Common myeloid progenitor, CD34-positive (primary cell): ENCODE measurements around the gene MIS18A.

Experiments
- CTCF ChIA-PET: fragments of 350-600 bp; sonication (Branson Sonifier 250); formaldehyde crosslinking; loops from one replicate; lab custom pipeline; 2021; ENCODE audit warnings: antibody characterized with exemption; lab: Charles Lee
- POLR2A ChIA-PET: fragments of 350-600 bp; sonication (Branson Sonifier 250); formaldehyde crosslinking; loops from one replicate; lab custom pipeline; 2021; ENCODE audit warnings: antibody characterized with exemption; lab: Charles Lee
- DNase-seq, 3 donors: peaks; one replicate each; pipeline versions ENCODE4 v3.0.0 to v3.0.0-alpha.2; 2013
- H3K27ac ChIP-seq, 2 experiments: 1 replicate in 1 of 2; 2 replicates in 1 of 2; pipeline ENCODE4 v1.7.0; 2013; ENCODE audit warnings: inconsistent platforms in 2 of 2, low read length in 2 of 2, mild to moderate bottlenecking in 2 of 2, low read depth in 1 of 2, moderate library complexity in 1 of 2; ENCODE audit not compliant: severe bottlenecking in 2 of 2, insufficient read depth in 1 of 2, poor library complexity in 1 of 2
- H3K27me3 ChIP-seq, 5 experiments: replicated peaks in 2 of 5; 1 replicate in 3 of 5; 2 replicates in 2 of 5; pipeline versions ENCODE4 v1.6.1 to v1.7.0; 2013; ENCODE audit warnings: low read length in 4 of 5, mild to moderate bottlenecking in 2 of 5, moderate library complexity in 2 of 5, inconsistent platforms in 1 of 5; ENCODE audit not compliant: insufficient read depth in 5 of 5, control insufficient read depth in 4 of 5
- H3K36me3 ChIP-seq, 4 experiments: 1 replicate in 2 of 4; 2 replicates in 2 of 4; pipeline versions ENCODE4 v1.6.1 to v1.7.0; 2013; ENCODE audit warnings: low read length in 3 of 4, control low read depth in 1 of 4, mild to moderate bottlenecking in 1 of 4; ENCODE audit not compliant: control insufficient read depth in 4 of 4, insufficient read depth in 4 of 4
- H3K4me1 ChIP-seq, 4 experiments: 1 replicate in 3 of 4; 2 replicates in 1 of 4; pipeline versions ENCODE4 v1.6.1 to v1.7.1; 2013; ENCODE audit warnings: low read length in 3 of 4, mild to moderate bottlenecking in 3 of 4, control low read depth in 1 of 4, inconsistent platforms in 1 of 4, moderate library complexity in 1 of 4; ENCODE audit not compliant: control insufficient read depth in 4 of 4, insufficient read depth in 4 of 4; ENCODE audit errors: control extremely low read depth in 1 of 4
- H3K4me3 ChIP-seq, 7 experiments: 1 replicate in 4 of 7; 2 replicates in 3 of 7; pipeline versions ENCODE4 v1.5.1 to v1.7.0; 2013; ENCODE audit warnings: mild to moderate bottlenecking in 7 of 7, low read length in 6 of 7, moderate library complexity in 6 of 7, inconsistent platforms in 2 of 7, low read depth in 2 of 7, control low read depth in 1 of 7; ENCODE audit not compliant: insufficient read depth in 4 of 7, control insufficient read depth in 1 of 7; ENCODE audit errors: extremely low read depth in 1 of 7
- H3K9me3 ChIP-seq, 5 experiments: 1 replicate in 4 of 5; 2 replicates in 1 of 5; pipeline versions ENCODE4 v1.6.1 to v1.7.1; 2013; ENCODE audit warnings: low read length in 4 of 5, mild to moderate bottlenecking in 2 of 5, inconsistent platforms in 1 of 5, low read depth in 1 of 5, moderate library complexity in 1 of 5; ENCODE audit not compliant: control insufficient read depth in 4 of 5, insufficient read depth in 2 of 5; ENCODE audit errors: control extremely low read depth in 1 of 5
- WGBS: methylation state at CpG from one replicate; pipeline ENCODE4 v1.1.5; 2013; ENCODE audit not compliant: insufficient coverage; 5-methylcytosine and 5-hydroxymethylcytosine counted together

The MIS18A gene

GRCh38 chr21:32304998-32305397 is 26.1 kb upstream of the MIS18A start:
- no peak for DNase-seq
- Histone ChIP-seq H3K36me3 (peaks cover 2 to 23% (median 13%) of the 10 kb centered on the region in 4 experiments), H3K4me1 (no peaks in the 10 kb centered on the region), H3K27me3 (no peaks in the 10 kb centered on the region), H3K9me3 (no peaks in the 10 kb centered on the region), H3K27ac (no peak overlapping the region), H3K4me3 (no peak overlapping the region)
- WGBS: 100% methylated on average over 5 of the region's 7 CpGs
- ChIA-PET CTCF (no interaction called here), POLR2A (no interaction called here)

- CTCF ChIA-PET: no interaction called here
- Histone ChIP-seq H3K27me3 (no peaks in the 10 kb centered on the region), H3K36me3 (peaks cover 2 to 18% (median 9%) of the 10 kb centered on the region in 4 experiments), H3K9me3 (no peaks in the 10 kb centered on the region), H3K27ac (no peak overlapping the region), H3K4me1 (no peaks in the 10 kb centered on the region), H3K4me3 (no peak overlapping the region)
- no CpG with 5 or more reads among the region's 1 CpG for WGBS
- DNase-seq: no peak
- POLR2A ChIA-PET: no interaction called here
Measured at GRCh38 chr21:32303385-32303784, 24.5 kb upstream of the MIS18A start.

DNA sequence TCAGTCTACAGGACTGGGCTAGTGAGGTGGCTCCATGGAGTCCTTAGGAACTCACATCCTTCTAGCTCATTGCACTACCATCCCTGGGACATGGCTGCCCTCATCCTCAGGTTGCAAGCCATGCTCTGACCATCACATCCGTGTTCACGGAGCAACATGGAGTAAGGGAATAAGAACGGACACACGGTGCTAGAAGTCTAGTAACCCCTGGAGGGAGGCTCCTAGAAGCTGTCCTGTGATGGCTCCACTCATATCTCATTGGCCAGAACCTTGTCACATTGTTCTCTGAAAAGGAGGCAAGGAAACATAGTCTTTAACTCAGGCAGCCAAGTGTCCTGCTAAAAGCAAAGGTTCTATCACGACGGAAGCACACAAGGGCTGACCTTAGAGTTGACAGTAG is 23.7 kb upstream of the MIS18A start:
- no peaks in the 10 kb centered on the region for H3K4me1 ChIP-seq
- WGBS: 97% methylated on average over 6 of the region's 6 CpGs
- H3K27ac ChIP-seq: no peak overlapping the region
- DNase-seq: no peak
- peaks cover 2 to 16% (median 7%) of the 10 kb centered on the region in 4 experiments for H3K36me3 ChIP-seq
- H3K4me3 ChIP-seq: no peak overlapping the region
- H3K27me3 ChIP-seq: no peaks in the 10 kb centered on the region
- ChIA-PET CTCF (interaction anchor here (0.6 kb wide), 1 partner anchor 18 kb away, joined by 3 read pairs; no protein-coding TSS in a partner anchor), POLR2A (no interaction called here)
- H3K9me3 ChIP-seq: no peaks in the 10 kb centered on the region

DNA sequence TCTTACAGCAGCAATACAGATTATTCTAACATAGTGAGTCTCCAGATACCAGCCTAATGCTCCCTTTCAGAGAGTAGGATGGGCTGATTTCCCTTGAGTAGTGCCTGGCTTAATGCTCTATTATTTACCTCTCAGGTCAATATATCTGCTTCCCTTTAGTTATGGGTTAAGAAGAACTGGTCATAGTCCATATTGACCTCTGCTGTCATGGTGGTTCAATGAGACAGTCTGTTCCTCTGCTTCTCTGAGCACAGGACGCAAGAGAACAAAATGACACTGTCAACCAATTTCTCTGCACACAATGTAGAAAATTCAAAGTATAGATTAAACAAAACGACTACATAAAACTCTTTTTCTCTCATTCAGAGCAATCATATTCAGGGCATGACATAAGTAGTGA is 22.7 kb upstream of the MIS18A start:
- no peak overlapping the region for H3K4me3 ChIP-seq
- DNase-seq: no peak
- H3K9me3 ChIP-seq: no peaks in the 10 kb centered on the region
- ChIA-PET CTCF (no interaction called here), POLR2A (no interaction called here)
- no peak overlapping the region for H3K27ac ChIP-seq
- H3K36me3 ChIP-seq: peaks cover 0 to 16% (median 4%) of the 10 kb centered on the region in 4 experiments
- H3K27me3 ChIP-seq: no peaks in the 10 kb centered on the region
- 100% methylated on average over 1 of the region's 2 CpGs for WGBS
- no peaks in the 10 kb centered on the region for H3K4me1 ChIP-seq

DNA sequence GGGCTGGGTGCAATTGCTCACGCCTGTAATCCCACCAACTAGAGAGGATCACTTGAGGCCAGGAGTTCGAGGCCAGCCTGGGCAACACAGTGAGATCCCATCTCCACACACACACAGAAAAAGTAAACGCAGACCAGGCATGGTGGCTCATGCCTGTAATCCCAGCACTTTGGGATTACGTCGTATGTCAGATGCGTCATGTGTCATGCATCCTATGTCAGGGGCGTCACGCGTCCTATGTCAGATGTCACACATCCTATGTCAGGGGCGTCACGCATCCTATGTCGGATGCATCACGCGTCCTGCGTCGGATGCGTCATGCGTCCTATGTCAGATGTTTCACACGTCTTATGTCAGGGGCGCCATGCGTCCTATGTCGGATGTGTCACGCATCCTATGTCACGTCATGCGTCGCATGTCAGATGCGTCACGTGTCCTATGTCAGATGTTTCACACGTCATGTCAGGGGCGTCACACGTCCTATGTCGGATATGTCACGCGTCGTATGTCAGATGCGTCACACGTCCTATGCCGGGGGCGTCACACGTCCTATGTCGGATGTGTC is 21.4 kb upstream of the MIS18A start:
- DNase-seq: peak in 1 of 3 donors; percentile 5
- CTCF ChIA-PET: no interaction called here
- Histone ChIP-seq H3K9me3 (no peaks in the 10 kb centered on the region), H3K4me3 (no peak overlapping the region), H3K27me3 (no peaks in the 10 kb centered on the region), H3K27ac (no peak overlapping the region), H3K4me1 (no peaks in the 10 kb centered on the region), H3K36me3 (peaks cover 0 to 16% (median 2%) of the 10 kb centered on the region in 4 experiments)
- POLR2A ChIA-PET: no interaction called here
- WGBS: 91% methylated on average over 40 of the region's 41 CpGs

- POLR2A ChIA-PET: no interaction called here
- Histone ChIP-seq H3K9me3 (no peaks in the 10 kb centered on the region), H3K36me3 (peaks cover 0 to 16% (median 2%) of the 10 kb centered on the region in 4 experiments), H3K4me1 (no peaks in the 10 kb centered on the region), H3K4me3 (no peak overlapping the region), H3K27me3 (no peaks in the 10 kb centered on the region), H3K27ac (no peak overlapping the region)
- DNase-seq: no peak
- WGBS: 88% methylated on average over 6 of the region's 6 CpGs
- CTCF ChIA-PET: no interaction called here
Measured at GRCh38 chr21:32299695-32300094, 20.8 kb upstream of the MIS18A start.

DNA sequence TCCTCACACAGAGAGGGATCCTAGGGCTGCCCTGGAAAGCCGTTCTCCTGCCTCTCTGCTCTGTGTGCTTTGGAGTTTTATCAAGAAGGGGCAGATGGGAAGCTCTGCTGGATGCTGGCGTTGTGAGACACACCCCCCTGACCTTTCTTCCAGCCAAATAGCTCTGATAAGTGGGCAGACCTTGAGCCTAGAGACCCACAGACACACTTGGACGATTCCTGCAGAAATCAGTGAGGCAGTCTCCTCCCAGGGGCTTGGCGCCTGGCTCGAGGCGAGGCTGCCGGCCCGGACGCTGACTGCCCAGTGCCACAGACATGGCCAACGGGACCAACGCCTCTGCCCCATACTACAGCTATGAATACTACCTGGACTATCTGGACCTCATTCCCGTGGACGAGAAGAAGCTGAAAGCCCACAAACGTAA is 19.8 kb upstream of the MIS18A start, which contains the start of gene MRAP:
TSS of gene MRAP (plus strand) at position 198 of the 424 bp plus-strand sequence. CDS start at position 315, 117 bp downstream.
- H3K4me1 ChIP-seq: no peaks in the 10 kb centered on the region
- DNase-seq: no peak
- no peak within 1 kb of the TSS for H3K4me3 ChIP-seq
- H3K27ac ChIP-seq: peak within 1 kb of the TSS in 1 of 2 experiments; percentile 28
- H3K27me3 ChIP-seq: no peaks in the 10 kb centered on the region
- WGBS: 94% methylated on average over 14 of the region's 14 CpGs
- ChIA-PET POLR2A (no interaction called here), CTCF (interaction anchor here (0.7 kb wide), 1 partner anchor 50 kb away, joined by 3 read pairs; no protein-coding TSS in a partner anchor)
- peaks cover 0 to 16% (median 2%) of the 10 kb centered on the region in 4 experiments for H3K36me3 ChIP-seq
- H3K9me3 ChIP-seq: no peaks in the 10 kb centered on the region
